RCC 7860 (cell line): Measurements from ENCODE around the gene CACNG7.
A peak's percentile ranks its signal among the peaks of the same experiment; 100 is the strongest.
"Not testable (repeated sequence)": the region's sequence is repeated elsewhere in the genome, so short reads cannot be mapped to it uniquely, and the experiment has no call there.

Source experiments
- DNase-seq: peaks from one replicate; pipeline ENCODE4 v3.0.0-alpha.2; 2015; ENCODE audit warnings: low spot score
- FAIRE-seq: peaks from 2 replicates; lab custom pipeline; 2012; peaks lifted over from hg19 to GRCh38; lab: Jason Lieb, UNC

The CACNG7 gene

GRCh38 chr19:53947624-53948023 is 38.5 kb downstream of the CACNG7 start:
- DNase-seq (no peak), FAIRE-seq (no peak)

GRCh38 chr19:53948611-53949010 is 39.5 kb downstream of the CACNG7 start:
- not testable (repeated sequence) for DNase-seq, FAIRE-seq

GRCh38 chr19:53951436-53951835 is 42.4 kb downstream of the CACNG7 start:
- DNase-seq, result no peak
- no peak for FAIRE-seq

- DNase-seq (no peak), FAIRE-seq (no peak)
Measured at GRCh38 chr19:53951947-53952346, 42.9 kb downstream of the CACNG7 start.

- DNase-seq (no peak), FAIRE-seq (no peak)
Measured at GRCh38 chr19:53953383-53953782, 44.3 kb downstream of the CACNG7 start.

- no peak for DNase-seq
- no peak for FAIRE-seq
Measured at GRCh38 chr19:53957448-53958167, 48.5 kb downstream of the CACNG7 start.

- DNase-seq (no peak), FAIRE-seq (no peak)
Measured at GRCh38 chr19:53958168-53958571, 49.1 kb downstream of the CACNG7 start.

GRCh38 chr19:53958823-53959757 is 50.0 kb downstream of the CACNG7 start:
- no peak for DNase-seq
- no peak for FAIRE-seq

GRCh38 chr19:53960187-53960586 is 51.1 kb downstream of the CACNG7 start:
- DNase-seq (no peak), FAIRE-seq (no peak)

GRCh38 chr19:53960886-53961285 is 51.8 kb downstream of the CACNG7 start:
- DNase-seq, result no peak
- no peak for FAIRE-seq

GRCh38 chr19:53961523-53962356 is 52.7 kb downstream of the CACNG7 start:
- DNase-seq, result no peak

GRCh38 chr19:53962887-53963431 is 53.9 kb downstream of the CACNG7 start, which contains the start of gene CACNG8:
TSS of gene CACNG8 (plus strand) at chr19:53962937.
- FAIRE-seq (no peak), DNase-seq (no peak)

More at GRCh38 chr19:53961523-53962356, 52.7 kb downstream of the CACNG7 start:
- no peak for FAIRE-seq

- FAIRE-seq, result no peak
Measured at GRCh38 chr19:53965091-53965490, 56.0 kb downstream of the CACNG7 start.

GRCh38 chr19:53966931-53967330 is 57.9 kb downstream of the CACNG7 start:
- FAIRE-seq (no peak), DNase-seq (no peak)

More at GRCh38 chr19:53965091-53965490, 56.0 kb downstream of the CACNG7 start:
- no peak for DNase-seq

GRCh38 chr19:53969366-53969765 is 60.3 kb downstream of the CACNG7 start:
- FAIRE-seq (no peak), DNase-seq (no peak)

- DNase-seq (no peak), FAIRE-seq (no peak)
Measured at GRCh38 chr19:53971673-53972072, 62.6 kb downstream of the CACNG7 start.

- FAIRE-seq, result no peak
Measured at GRCh38 chr19:53977429-53977990, 68.4 kb downstream of the CACNG7 start.

GRCh38 chr19:53977991-53978731 is 69.1 kb downstream of the CACNG7 start:
- FAIRE-seq (no peak), DNase-seq (no peak)

More at GRCh38 chr19:53977429-53977990, 68.4 kb downstream of the CACNG7 start:
- DNase-seq, result peak; percentile 40
